GM18951 (cell line): ENCODE measurements around the gene SOBP.

Experiments used
- POLR2A ChIP-seq: IDR thresholded peaks from 4 replicates; pipeline ENCODE4 v1.6.1; 2011; ENCODE audit warnings: mild to moderate bottlenecking; ENCODE audit not compliant: insufficient read length, insufficient read depth; ENCODE audit errors: extremely low read depth
- in situ Hi-C: fragments of 300-500 bp; cut with MboI; formaldehyde crosslinking; loops from one replicate; pipeline ENCODE4 v1.12.0; 2022; ENCODE audit warnings: low sequenced_read_pairs, mixed read lengths, inconsistent platforms; ENCODE audit not compliant: unreplicated experiment

The SOBP gene

DNA sequence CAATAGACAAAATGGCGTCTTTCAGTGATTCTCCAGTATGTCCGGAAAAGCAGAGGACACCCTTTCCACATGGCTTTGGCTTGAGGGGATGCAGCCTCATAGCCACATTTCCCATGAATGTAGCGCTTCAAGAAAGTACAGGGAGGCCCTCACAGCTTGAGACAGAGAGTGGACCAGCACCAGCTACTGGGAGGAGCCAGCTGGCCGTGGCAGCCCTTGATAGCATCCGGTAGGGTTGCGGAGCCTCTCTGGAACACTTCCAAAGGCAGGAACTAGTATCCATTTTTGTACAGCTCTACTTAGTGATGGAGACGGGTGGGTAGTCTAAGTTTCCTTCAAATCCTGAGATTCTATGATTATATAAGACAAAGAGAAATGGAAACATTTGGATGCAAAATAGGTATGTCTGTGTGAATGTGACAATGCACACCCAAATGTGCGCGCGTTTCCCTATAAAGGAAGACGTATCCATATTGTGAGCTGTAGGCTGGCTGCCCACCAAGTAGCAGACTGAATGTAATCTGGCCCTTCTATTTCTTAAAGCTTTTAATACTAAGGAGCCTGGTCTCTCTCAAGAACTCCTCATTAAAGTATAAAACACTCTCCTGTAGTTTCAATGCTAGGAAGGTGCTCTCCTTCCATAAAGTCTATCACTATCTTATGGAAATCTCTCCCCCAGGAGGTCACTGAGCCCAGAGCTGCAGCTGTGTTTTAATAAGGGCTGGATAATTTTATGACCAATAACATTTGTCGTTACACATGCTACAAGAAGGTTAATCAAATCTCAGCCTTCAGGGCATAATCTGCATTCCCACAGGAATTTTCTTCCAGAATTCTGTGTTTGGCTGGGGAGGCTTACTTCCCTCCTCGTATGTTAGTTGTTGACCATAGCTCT, 74.0 kb downstream of the SOBP start:
- in situ Hi-C loops, result no loop called here
- no peak for TF ChIP-seq POLR2A

DNA sequence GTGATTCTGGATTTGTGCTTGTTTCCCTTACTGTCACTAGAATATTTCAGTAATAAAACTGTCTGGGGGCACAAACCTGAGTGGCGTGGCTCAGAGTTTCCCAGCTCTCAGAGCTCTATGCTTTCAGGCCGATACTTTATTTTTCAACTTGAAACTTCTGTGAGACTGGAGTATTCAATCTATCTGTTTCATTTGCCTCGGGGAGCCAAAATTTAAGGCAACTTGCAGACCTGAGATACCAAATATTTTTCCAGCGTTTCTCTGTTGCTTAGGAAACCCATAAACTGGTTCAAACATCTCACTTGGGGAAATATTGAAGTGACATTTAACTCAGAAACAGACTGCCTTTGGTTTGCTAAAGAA, 74.7 kb downstream of the SOBP start:
- in situ Hi-C loops, result no loop called here
- TF ChIP-seq POLR2A, result no peak

DNA sequence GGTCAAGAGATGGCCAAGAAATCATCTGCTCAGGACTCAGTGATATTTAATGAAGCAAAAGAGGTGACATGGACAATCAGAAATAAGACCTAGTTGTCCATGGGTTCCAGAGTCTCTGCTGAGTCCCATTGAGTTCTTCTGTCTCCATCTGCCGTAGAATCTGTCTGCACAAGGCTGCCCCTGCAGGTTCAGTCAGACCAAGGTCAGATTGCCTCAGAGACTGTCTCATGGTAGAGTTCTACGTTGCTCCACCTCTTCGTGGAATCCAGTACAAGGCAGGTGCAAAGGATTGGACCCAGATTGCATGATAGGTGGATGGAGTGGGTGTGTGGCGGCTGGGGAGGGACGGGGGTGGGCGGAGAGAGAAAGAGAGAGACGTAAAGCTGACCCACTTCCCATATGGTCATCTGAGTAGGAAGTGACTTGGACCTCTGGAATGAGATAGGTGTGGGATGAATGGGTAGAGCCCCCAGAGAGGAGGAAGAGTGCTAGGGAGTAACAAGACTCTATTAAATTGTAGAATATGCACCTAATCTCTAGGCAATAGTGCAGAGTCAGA, 75.3 kb downstream of the SOBP start:
- in situ Hi-C loops, result no loop called here
- no peak for TF ChIP-seq POLR2A

DNA sequence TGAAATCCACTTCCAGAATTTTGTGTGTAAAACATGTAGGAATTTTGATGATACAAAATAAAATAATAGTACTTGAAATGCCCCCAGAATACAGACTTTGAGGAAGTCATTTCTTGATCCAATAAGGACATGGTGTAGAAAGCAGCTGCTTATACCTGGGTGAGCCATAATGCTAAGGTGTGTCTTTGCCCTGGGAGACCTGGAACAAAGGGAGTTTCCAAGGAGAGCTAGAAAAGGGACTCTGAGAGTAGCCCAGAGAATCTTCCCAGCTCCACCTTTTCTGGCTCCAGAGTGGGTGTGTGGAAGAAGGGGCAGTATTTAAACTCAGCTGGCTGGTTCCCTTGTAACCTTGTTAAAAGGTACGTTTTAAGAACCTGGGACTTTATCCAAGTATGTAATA, 77.7 kb downstream of the SOBP start:
- no peak for TF ChIP-seq POLR2A
- in situ Hi-C loops, result no loop called here

DNA sequence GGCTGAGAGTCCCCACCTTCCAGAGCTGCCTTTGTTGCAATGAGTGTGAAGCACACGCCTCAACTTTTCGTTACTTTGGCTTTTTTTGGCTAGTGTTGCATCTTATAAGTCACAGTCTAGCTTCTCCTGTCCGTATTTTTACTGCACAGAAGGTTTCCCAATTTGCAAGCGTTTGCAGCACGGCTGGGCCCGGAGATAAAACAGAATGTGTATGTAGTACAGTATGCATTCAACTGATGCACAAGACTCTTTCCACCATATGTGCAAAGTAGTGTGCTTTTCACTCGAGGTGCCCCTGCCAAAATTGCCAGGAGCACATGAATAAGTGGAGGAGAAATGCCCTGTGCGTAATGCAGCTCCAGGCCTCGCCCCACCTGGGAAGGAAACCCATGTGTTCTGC, 79.6 kb downstream of the SOBP start:
- no peak for TF ChIP-seq POLR2A
- in situ Hi-C loops, result no loop called here

DNA sequence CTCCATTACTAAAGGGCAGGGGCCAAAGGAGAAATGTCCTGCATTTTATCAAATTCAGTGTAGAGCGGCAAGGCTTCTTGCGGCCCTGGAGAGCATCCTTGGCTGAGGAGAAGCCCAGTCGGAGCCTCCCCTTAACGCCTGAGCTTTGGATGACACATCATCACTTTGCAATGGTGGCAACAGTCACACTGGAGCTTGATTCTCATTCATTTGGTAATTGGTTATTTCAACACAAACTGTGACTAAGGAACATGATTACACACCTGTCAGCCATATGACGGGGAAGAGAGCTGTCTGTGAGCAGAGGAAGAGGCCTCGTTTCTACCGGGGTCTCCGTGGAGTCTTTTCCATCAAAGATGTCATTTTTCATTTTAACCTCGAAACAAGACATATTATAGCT, 81.4 kb downstream of the SOBP start:
- no peak for TF ChIP-seq POLR2A
- in situ Hi-C loops, result no loop called here

DNA sequence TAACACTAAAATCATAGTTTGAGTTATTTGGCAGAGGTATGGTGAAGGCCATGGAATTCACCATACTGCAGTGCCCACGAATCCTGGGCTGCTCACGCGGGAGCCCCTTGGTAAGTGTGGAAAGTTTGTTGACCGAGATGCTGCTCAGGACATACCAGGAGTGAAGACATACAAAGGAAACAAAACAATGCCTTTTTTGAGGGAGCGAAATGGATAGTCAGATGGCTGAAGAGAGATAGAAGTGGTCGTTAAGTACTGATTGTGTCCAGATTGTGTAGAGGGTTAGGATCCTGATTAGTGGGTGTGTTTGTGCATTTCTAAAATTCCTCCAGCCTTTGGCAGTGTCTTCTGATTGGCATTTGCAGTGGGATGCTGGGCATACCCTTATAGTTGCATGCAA, 83.0 kb downstream of the SOBP start:
- in situ Hi-C loops, result no loop called here
- TF ChIP-seq POLR2A, result no peak

DNA sequence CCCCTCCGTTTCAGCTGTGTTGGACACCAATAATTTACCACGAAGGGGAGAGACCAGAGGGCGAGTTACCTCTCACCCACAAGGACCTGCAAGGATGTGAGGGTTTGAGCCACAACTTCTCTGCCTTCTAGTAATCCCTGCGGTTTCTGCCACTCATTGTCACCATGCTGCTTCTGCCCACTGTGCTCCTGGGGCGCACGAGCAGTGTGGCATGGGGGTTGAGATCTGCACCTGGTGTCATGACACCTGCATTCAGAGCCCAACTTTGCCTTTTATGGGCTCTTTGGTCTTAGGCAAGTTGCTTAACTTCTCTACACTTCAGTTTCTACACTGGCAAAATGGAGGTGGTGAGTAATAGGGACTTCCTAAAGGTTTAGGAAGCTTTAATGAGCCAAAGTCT, 84.9 kb downstream of the SOBP start:
- in situ Hi-C loops, result no loop called here
- no peak for TF ChIP-seq POLR2A

DNA sequence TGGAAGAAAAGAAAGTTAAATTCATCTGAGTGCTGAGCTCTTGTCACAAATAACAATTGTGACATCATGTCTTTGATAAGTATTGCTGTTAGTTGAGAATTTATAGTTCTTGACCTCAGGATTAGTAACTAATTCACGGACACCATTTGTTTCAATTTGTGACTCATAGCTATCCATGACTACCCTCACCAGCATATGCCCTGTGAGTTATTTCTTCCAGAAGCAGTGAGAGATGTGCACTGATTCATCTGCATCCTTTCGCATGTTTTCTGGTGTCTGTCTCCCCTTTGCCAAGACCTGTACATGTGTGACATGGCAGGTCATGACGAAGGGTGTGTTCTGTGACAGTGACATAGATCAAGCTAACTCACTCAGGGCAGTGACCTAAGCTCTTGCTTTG, 86.9 kb downstream of the SOBP start:
- in situ Hi-C loops, result no loop called here
- TF ChIP-seq POLR2A, result no peak

DNA sequence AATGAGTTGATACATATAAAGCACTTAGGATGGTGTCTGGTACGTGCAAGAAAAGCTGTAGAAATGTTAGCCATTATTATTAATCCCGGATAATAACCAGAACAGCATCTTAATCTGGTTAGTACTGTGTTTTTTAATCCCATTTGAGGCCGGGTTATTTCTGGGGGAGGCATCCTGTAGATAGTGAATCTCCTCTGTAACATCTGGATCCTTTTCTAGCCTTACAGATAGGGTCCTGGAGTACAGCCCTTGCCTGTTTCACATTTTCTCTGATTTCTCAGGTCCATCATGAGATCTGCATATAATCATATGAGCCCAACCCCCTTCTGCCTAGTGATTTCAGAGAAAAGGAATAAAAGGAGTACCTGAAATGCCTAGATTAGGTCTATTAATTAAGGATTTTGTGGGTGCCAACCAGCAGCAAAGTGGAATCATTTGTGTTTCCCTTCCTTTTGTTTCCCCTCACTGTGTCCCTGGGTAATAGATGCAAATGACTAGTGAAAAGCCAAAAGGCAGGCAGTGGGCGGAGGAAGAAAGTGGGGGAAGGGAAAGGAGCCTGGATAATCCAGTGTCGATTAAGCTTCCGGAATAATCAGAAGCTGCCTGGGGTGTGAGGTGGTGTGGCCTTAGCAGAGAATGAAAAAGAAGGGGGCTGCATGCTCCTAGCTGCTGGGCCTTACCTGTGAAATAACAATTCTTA, 88.9 kb downstream of the SOBP start:
- TF ChIP-seq POLR2A, result no peak

DNA sequence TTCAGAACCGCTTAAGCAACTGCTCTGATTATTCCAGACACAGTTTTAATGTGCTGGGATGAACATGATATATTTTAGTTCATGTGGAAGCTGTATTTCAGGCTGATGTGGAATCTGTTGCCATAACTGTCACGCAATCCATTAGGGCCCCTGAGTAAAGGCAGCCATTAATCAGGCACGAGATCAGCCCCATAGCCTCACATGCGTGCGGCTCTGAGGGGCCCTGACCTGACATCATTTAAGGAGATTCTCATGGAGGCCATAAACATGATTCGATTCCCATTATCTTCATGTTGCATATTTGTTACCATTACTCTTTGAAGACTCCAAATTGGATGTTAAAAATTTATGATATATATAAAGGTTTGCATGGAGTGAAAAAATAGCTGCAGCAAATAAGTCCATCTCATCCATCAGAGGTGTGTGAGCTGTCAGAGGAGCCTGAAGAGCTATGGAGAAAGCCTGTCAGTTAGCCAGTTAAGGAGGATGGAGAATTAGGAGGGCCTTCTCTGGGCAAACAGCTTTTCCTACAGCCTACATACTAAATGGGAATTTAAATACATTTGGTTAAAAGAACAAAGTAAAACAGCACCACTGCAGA, 89.6 kb downstream of the SOBP start:
- no peak for TF ChIP-seq POLR2A
- in situ Hi-C loops, result no loop called here

More for the DNA sequence above, 88.9 kb downstream of the SOBP start:
- in situ Hi-C loops, result no loop called here

DNA sequence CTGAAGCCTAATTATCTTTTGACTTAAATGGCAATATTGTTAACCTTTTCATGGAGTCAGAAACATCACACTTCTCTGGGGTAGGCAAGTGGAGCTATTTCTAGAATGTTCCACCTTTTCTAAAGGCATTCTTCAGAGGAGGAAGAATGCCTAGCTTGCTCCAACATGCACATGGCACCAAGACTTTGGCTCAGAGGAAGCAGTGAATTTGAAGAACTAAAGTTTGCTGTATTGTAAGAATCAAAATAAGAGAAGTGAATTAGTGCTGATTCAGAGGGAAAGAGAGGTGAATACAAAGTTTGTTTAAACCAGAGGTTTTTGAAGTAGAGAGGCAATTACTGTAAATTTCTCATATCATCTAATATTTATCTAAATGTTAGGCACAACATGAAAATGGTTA, 92.2 kb downstream of the SOBP start:
- no peak for TF ChIP-seq POLR2A
- in situ Hi-C loops, result no loop called here

DNA sequence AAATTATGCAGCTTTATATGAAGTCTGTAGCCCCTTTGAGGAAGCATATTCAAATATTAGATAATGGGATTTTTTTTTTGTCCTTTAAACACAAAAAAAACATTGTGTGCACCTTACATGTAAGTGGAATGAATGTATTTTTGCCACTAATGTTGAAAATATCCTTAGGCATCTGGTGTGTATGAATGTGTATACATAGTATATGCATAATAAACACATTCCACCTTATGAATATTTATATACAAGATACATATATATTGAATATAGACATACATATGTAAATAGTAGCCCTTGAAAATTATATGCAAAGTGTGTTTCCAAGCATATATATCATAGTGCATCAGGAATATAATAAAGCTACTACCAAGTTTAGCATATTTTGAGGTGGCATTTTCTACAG, 94.8 kb downstream of the SOBP start:
- TF ChIP-seq POLR2A, result no peak
- in situ Hi-C loops, result no loop called here
